Esophagus muscularis mucosa (tissue), 4 donors: ENCODE results near the gene LSM11.

Source experiments
- EP300 ChIP-seq: sonication (generic); formaldehyde crosslinking; IDR thresholded peaks from one replicate; pipeline ENCODE4 v1.6.1; 2017; ENCODE audit warnings: antibody characterized with exemption
- POLR2A ChIP-seq: fragments of 450-650 bp; IDR thresholded peaks from one replicate; pipeline ENCODE4 v1.6.1; 2017; ENCODE audit warnings: antibody characterized with exemption, moderate library complexity, mild to moderate bottlenecking, low read depth
- POLR2AphosphoS5 ChIP-seq, 2 donors: sonication (generic); formaldehyde crosslinking; IDR thresholded peaks; one replicate each; pipeline ENCODE4 v1.6.1; 2017; ENCODE audit warnings: antibody characterized with exemption in 2 of 2
- TF ChIP-seq, protein P1 (sequence below), 3 experiments: fragments of 200-600 bp in 2 of 3; fragments of 450-650 bp in 1 of 3; sonication (generic) in 2 of 3; IDR thresholded peaks; one replicate each; pipeline ENCODE4 v1.5.1; 2017 to 2019; ENCODE audit warnings: antibody characterized with exemption in 3 of 3, mild to moderate bottlenecking in 2 of 3, moderate library complexity in 1 of 3

DNA sequence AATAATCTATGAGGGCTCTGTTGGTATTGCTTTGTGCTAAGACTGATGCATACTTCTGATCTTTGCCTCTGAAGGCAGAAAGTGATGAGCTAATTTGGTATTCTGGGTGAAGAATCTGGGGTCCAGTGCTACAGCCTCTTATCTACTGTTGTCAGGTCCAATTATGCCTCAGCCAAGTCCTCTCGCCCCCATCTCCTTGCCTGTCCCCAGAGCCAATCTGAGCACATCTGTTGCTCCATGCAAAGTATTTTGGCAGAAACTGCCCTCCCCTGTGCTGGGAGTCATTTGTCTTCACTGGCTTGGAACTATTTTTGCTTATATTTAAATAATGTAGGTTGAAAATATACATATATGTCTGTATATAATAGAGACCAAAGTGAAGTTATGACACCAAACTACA, 23.4 kb downstream of the LSM11 start:
- TF ChIP-seq, protein P1, sequence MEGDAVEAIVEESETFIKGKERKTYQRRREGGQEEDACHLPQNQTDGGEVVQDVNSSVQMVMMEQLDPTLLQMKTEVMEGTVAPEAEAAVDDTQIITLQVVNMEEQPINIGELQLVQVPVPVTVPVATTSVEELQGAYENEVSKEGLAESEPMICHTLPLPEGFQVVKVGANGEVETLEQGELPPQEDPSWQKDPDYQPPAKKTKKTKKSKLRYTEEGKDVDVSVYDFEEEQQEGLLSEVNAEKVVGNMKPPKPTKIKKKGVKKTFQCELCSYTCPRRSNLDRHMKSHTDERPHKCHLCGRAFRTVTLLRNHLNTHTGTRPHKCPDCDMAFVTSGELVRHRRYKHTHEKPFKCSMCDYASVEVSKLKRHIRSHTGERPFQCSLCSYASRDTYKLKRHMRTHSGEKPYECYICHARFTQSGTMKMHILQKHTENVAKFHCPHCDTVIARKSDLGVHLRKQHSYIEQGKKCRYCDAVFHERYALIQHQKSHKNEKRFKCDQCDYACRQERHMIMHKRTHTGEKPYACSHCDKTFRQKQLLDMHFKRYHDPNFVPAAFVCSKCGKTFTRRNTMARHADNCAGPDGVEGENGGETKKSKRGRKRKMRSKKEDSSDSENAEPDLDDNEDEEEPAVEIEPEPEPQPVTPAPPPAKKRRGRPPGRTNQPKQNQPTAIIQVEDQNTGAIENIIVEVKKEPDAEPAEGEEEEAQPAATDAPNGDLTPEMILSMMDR (IDR thresholded peaks at IDR 0.05), result no peak
- TF ChIP-seq POLR2A (no peak), EP300 (no peak), POLR2AphosphoS5 (IDR thresholded peaks at IDR 0.05) (no peak)
